Measurements from ENCODE around the gene MT1M. TPM values are rescaled to one million over a fixed set of nuclear protein-coding genes. Genes with fewer than 3 reads are reported as not detected.

The MT1M gene
- total and polyA plus RNA-seq, 2 of the 4 experiments (the other 2 are of a cell fraction), result 0.10 TPM; not detected in 1

GRCh38 chr16:56583351-56584168, 48.9 kb upstream of the MT1M start:
- no peak overlapping the region for H2AK5ac ChIP-seq (ENCODE audit: low read depth, low read length)
- H4K20me1 ChIP-seq (ENCODE audit: insufficient read depth, low read length), result no peaks in the 10 kb centered on the region
- H3K18ac ChIP-seq (ENCODE audit: low read depth, low read length), result no peak overlapping the region
- ChIA-PET POLR2A (ENCODE audit: unreplicated experiment) (no interaction called here), CTCF (no interaction called here)
- no peaks in the 10 kb centered on the region for H3K36me3 ChIP-seq (ENCODE audit: control insufficient read depth, insufficient read depth, low read length)
- H4K8ac ChIP-seq (ENCODE audit: low read depth in 2 of 2, low read length in 2 of 2), result no peak overlapping the region
- TF ChIP-seq ELK1 (IDR thresholded peaks at IDR 0.05; ENCODE audit: borderline replicate concordance, low read depth, low read length) (no peak), NFE2L2 (IDR thresholded peaks at IDR 0.05; ENCODE audit: low read depth, low read length) (no peak), MAZ (IDR thresholded peaks at IDR 0.05; ENCODE audit: borderline replicate concordance, low read depth, low read length) (no peak), RCOR1 (IDR thresholded peaks at IDR 0.05; ENCODE audit: insufficient replicate concordance, low read length) (no peak), RFX5 (IDR thresholded peaks at IDR 0.05; ENCODE audit: low read depth, low read length) (no peak), MXI1 (IDR thresholded peaks at IDR 0.05; ENCODE audit: borderline replicate concordance, low read depth, low read length) (no peak), CEBPB (IDR thresholded peaks at IDR 0.05; ENCODE audit: low read depth, low read length) (no peak), CHD1 (IDR thresholded peaks at IDR 0.05; ENCODE audit: low read depth, low read length) (no peak)
- TF ChIP-seq, protein P1, sequence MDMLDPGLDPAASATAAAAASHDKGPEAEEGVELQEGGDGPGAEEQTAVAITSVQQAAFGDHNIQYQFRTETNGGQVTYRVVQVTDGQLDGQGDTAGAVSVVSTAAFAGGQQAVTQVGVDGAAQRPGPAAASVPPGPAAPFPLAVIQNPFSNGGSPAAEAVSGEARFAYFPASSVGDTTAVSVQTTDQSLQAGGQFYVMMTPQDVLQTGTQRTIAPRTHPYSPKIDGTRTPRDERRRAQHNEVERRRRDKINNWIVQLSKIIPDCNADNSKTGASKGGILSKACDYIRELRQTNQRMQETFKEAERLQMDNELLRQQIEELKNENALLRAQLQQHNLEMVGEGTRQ (IDR thresholded peaks at IDR 0.05; ENCODE audit: low read depth, low read length), result no peak
- H2BK120ac ChIP-seq (ENCODE audit: low read depth, low read length), result no peak overlapping the region
- no TSS peak for BruUV-seq (replicated peaks)
- H3K4me3 ChIP-seq (ENCODE audit: insufficient read depth, low read depth, low read length), result no peak overlapping the region
- H3K27me3 ChIP-seq (ENCODE audit: control insufficient read depth, insufficient read depth, low read length), result peaks cover 50% of the 10 kb centered on the region
- no peak overlapping the region for H3K9ac ChIP-seq (ENCODE audit: low read depth, low read length)
- intact Hi-C loops (cut with micrococcal nuclease), result no loop called here
- H4K5ac ChIP-seq (ENCODE audit: low read depth, low read length), result no peak overlapping the region
- H3K4me1 ChIP-seq (ENCODE audit: control insufficient read depth, insufficient read depth, low read length), result no peaks in the 10 kb centered on the region
- no peak overlapping the region for H2BK5ac ChIP-seq (ENCODE audit: low read depth, low read length, poor library complexity, severe bottlenecking)
- no peak overlapping the region for H3K4ac ChIP-seq (ENCODE audit: low read depth, low read length)
- no peak overlapping the region for H4K91ac ChIP-seq (ENCODE audit: insufficient read depth, low read depth, low read length)
- no peak overlapping the region for H2BK15ac ChIP-seq (ENCODE audit: low read depth, low read length)
- H3K4me2 ChIP-seq (ENCODE audit: low read depth, low read length), result no peak overlapping the region
- H3K23ac ChIP-seq (ENCODE audit: low read depth, low read length), result no peak overlapping the region
- H3K79me1 ChIP-seq (ENCODE audit: low read depth in 1 of 2, low read length in 2 of 2), result no peaks in the 10 kb centered on the region
- in situ Hi-C loops (cut with MboI; ENCODE audit: low sequenced_read_pairs), result no loop called here
- no peak overlapping the region for H3K27ac ChIP-seq (ENCODE audit: insufficient read depth, low read length)
- H3K56ac ChIP-seq (ENCODE audit: extremely low read depth, insufficient read depth, low read length), result no peak overlapping the region
- H2AFZ ChIP-seq (replicated peaks; ENCODE audit: low read length, poor library complexity), result no peak overlapping the region
- no peak overlapping the region for H2BK20ac ChIP-seq (ENCODE audit: low read depth, low read length)
- H3K14ac ChIP-seq (replicated peaks; ENCODE audit: low read depth, low read length), result no peak overlapping the region
- dilution Hi-C loops (cut with HindIII; ENCODE audit: low sequenced_read_pairs, unreplicated experiment), result no loop called here
- DNase-seq, result no peak
- ATAC-seq (ENCODE audit: low read depth), result no peak
- no peaks in the 10 kb centered on the region; the same call in 1 of the 2 replicates for H3K9me3 ChIP-seq (ENCODE audit: control insufficient read depth, insufficient read depth, low read length)
- no peak overlapping the region for H2AK9ac ChIP-seq (replicated peaks; ENCODE audit: low read depth, low read length, poor library complexity)
- no peaks in the 10 kb centered on the region for H3K9me1 ChIP-seq (ENCODE audit: insufficient read depth, low read length)
- WGBS, 2 experiments (ENCODE audit: extremely low coverage in 2 of 2, insufficient read length in 1 of 2), result 100% methylated on average over 1 of the region's 11 CpGs; no CpG with 5 or more reads in 1 of the 2 experiments
